Panc1 (cell line): ENCODE data around the gene SLC12A5. TPM values are rescaled to one million over a fixed set of nuclear protein-coding genes. Genes with fewer than 3 reads are reported as not detected.

Experiments used
- ATAC-seq: fragments of 200-7000 bp; cut with Tn5 transposase; 2 replicates; pipeline ENCODE4 v1.9.1; 2020; ENCODE audit warnings: mild to moderate bottlenecking, moderate library complexity
- BruUV-seq: library from RNA; stranded (reverse); fragments of 400-500 nt; replicated peaks from 2 replicates; lab custom pipeline; 2021; lab: Mats Ljungman, UMichigan
- CTCF ChIA-PET: fragments of 300-600 bp; sonication (Branson Sonifier 250); formaldehyde crosslinking; loops from one replicate; lab custom pipeline; 2022; ENCODE audit warnings: antibody characterized with exemption; lab: Charles Lee
- POLR2A ChIA-PET: fragments of 300-600 bp; sonication (Branson Sonifier 250); formaldehyde crosslinking; loops from one replicate; lab custom pipeline; 2022; ENCODE audit warnings: antibody characterized with exemption; lab: Charles Lee
- DNase-seq: peaks from one replicate; pipeline ENCODE4 v3.0.0-alpha.2; 2010; ENCODE audit warnings: low read depth, low spot score
- H3K27ac ChIP-seq: 2 replicates; pipeline ENCODE4 v1.5.1; 2011; ENCODE audit warnings: mild to moderate bottlenecking, low read length, inconsistent platforms
- H3K27me3 ChIP-seq: fragments of 200-500 bp; sonication (Bioruptor generic); 2 replicates; pipeline ENCODE4 v1.6.0; 2014; ENCODE audit warnings: low read length, inconsistent platforms; ENCODE audit not compliant: control insufficient read depth, insufficient read depth
- H3K36me3 ChIP-seq: fragments of 200-500 bp; sonication (Bioruptor generic); 2 replicates; pipeline ENCODE4 v1.5.1; 2014; ENCODE audit warnings: inconsistent platforms, mild to moderate bottlenecking, low read length, moderate library complexity; ENCODE audit not compliant: control insufficient read depth, insufficient read depth
- H3K4me1 ChIP-seq: 2 replicates; pipeline ENCODE4 v1.5.1; 2011; ENCODE audit warnings: inconsistent platforms, mild to moderate bottlenecking, low read length, moderate library complexity; ENCODE audit not compliant: control insufficient read depth, insufficient read depth
- H3K4me3 ChIP-seq, 2 experiments: 2 replicates each; pipeline ENCODE4 v1.5.1; 2011 to 2012; ENCODE audit warnings: low read depth in 2 of 2, low read length in 2 of 2, mild to moderate bottlenecking in 2 of 2, inconsistent platforms in 1 of 2, moderate library complexity in 1 of 2
- H3K9me3 ChIP-seq: fragments of 200-500 bp; sonication (Bioruptor generic); 2 replicates; pipeline ENCODE4 v1.5.1; 2014; ENCODE audit warnings: low read depth, mild to moderate bottlenecking, inconsistent platforms, low read length, moderate library complexity; ENCODE audit not compliant: control insufficient read depth, insufficient read depth
- POLR2AphosphoS5 ChIP-seq: IDR thresholded peaks from 2 replicates; pipeline ENCODE4 v1.6.1; 2012; ENCODE audit warnings: mild to moderate bottlenecking, low read depth, low read length, moderate library complexity
- SIN3A ChIP-seq: IDR thresholded peaks from 2 replicates; pipeline ENCODE4 v1.6.1; 2012; ENCODE audit warnings: low read depth, mild to moderate bottlenecking, low read length, moderate library complexity, borderline replicate concordance; ENCODE audit not compliant: insufficient read depth
- TCF7L2 ChIP-seq: IDR thresholded peaks from 2 replicates; pipeline ENCODE4 v1.6.1; 2011; ENCODE audit warnings: mild to moderate bottlenecking, low read depth, low read length, inconsistent platforms
- in situ Hi-C: cut with HindIII; loops from 2 replicates; pipeline ENCODE4 v1.10.0; 2016; ENCODE audit warnings: low sequenced_read_pairs, low pct_unique_long_range_greater_than_20kb
- intact Hi-C: fragments of 100-400 bp; cut with micrococcal nuclease; formaldehyde crosslinking; loops from one replicate; pipeline ENCODE4 v1.10.0; 2022; ENCODE audit not compliant: unreplicated experiment
- total RNA-seq: library from RNA; stranded (reverse); gene quantifications from one replicate; pipeline ENCODE4 v1.2.1, GENCODE V29; 2021; ENCODE audit not compliant: unreplicated experiment
- TF ChIP-seq, protein P1 (sequence below): fragments of 450-650 bp; IDR thresholded peaks from 2 replicates; pipeline ENCODE4 v1.5.1; 2017; ENCODE audit warnings: mild to moderate bottlenecking
- TF ChIP-seq, protein P2 (sequence below), 2 experiments: IDR thresholded peaks; 2 replicates each; pipeline ENCODE4 v1.6.1; 2011 to 2012; ENCODE audit warnings: low read depth in 2 of 2, control low read depth in 1 of 2, low read length in 1 of 2, mild to moderate bottlenecking in 1 of 2, moderate library complexity in 1 of 2; ENCODE audit not compliant: insufficient read depth in 1 of 2

SLC12A5 gene
- total RNA-seq, 1 experiment from 2014 or later, result 11.8 TPM

GRCh38 chr20:46035713-46036112, 6.7 kb downstream of the SLC12A5 start:
- intact Hi-C loops, result no loop called here
- ChIA-PET POLR2A (no interaction called here), CTCF (interaction anchor here (0.5 kb wide), 1 partner anchor 44 kb away, joined by 10 read pairs; no protein-coding TSS in a partner anchor)
- TF ChIP-seq, protein P1, sequence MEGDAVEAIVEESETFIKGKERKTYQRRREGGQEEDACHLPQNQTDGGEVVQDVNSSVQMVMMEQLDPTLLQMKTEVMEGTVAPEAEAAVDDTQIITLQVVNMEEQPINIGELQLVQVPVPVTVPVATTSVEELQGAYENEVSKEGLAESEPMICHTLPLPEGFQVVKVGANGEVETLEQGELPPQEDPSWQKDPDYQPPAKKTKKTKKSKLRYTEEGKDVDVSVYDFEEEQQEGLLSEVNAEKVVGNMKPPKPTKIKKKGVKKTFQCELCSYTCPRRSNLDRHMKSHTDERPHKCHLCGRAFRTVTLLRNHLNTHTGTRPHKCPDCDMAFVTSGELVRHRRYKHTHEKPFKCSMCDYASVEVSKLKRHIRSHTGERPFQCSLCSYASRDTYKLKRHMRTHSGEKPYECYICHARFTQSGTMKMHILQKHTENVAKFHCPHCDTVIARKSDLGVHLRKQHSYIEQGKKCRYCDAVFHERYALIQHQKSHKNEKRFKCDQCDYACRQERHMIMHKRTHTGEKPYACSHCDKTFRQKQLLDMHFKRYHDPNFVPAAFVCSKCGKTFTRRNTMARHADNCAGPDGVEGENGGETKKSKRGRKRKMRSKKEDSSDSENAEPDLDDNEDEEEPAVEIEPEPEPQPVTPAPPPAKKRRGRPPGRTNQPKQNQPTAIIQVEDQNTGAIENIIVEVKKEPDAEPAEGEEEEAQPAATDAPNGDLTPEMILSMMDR, result no peak
- TF ChIP-seq SIN3A, result no peak
- TF ChIP-seq POLR2AphosphoS5, result no peak
- TF ChIP-seq, protein P2, sequence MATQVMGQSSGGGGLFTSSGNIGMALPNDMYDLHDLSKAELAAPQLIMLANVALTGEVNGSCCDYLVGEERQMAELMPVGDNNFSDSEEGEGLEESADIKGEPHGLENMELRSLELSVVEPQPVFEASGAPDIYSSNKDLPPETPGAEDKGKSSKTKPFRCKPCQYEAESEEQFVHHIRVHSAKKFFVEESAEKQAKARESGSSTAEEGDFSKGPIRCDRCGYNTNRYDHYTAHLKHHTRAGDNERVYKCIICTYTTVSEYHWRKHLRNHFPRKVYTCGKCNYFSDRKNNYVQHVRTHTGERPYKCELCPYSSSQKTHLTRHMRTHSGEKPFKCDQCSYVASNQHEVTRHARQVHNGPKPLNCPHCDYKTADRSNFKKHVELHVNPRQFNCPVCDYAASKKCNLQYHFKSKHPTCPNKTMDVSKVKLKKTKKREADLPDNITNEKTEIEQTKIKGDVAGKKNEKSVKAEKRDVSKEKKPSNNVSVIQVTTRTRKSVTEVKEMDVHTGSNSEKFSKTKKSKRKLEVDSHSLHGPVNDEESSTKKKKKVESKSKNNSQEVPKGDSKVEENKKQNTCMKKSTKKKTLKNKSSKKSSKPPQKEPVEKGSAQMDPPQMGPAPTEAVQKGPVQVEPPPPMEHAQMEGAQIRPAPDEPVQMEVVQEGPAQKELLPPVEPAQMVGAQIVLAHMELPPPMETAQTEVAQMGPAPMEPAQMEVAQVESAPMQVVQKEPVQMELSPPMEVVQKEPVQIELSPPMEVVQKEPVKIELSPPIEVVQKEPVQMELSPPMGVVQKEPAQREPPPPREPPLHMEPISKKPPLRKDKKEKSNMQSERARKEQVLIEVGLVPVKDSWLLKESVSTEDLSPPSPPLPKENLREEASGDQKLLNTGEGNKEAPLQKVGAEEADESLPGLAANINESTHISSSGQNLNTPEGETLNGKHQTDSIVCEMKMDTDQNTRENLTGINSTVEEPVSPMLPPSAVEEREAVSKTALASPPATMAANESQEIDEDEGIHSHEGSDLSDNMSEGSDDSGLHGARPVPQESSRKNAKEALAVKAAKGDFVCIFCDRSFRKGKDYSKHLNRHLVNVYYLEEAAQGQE (IDR thresholded peaks at IDR 0.05; ENCODE audit: insufficient read depth in 1 of 2, low read depth in 2 of 2, low read length in 1 of 2), result no peak
- no peak for TF ChIP-seq TCF7L2
- no peak for ATAC-seq
- H3K27ac ChIP-seq, result no peak overlapping the region
- H3K4me3 ChIP-seq, result no peak overlapping the region
- BruUV-seq, result no TSS peak
- no peaks in the 10 kb centered on the region for H3K9me3 ChIP-seq
- no peaks in the 10 kb centered on the region for H3K36me3 ChIP-seq
- H3K27me3 ChIP-seq, result peaks cover 24% of the 10 kb centered on the region
- H3K4me1 ChIP-seq, result no peaks in the 10 kb centered on the region; the same call in 1 of the 2 replicates
- in situ Hi-C loops, result no loop called here
- DNase-seq, result no peak

GRCh38 chr20:46036370-46036769, 7.4 kb downstream of the SLC12A5 start:
- H3K27me3 ChIP-seq, result peaks cover 19% of the 10 kb centered on the region
- in situ Hi-C loops, result no loop called here
- TF ChIP-seq SIN3A, result no peak
- H3K27ac ChIP-seq, result no peak overlapping the region
- H3K9me3 ChIP-seq, result no peaks in the 10 kb centered on the region
- H3K4me3 ChIP-seq, result no peak overlapping the region
- no peaks in the 10 kb centered on the region; the same call in 1 of the 2 replicates for H3K4me1 ChIP-seq
- intact Hi-C loops, result no loop called here
- DNase-seq, result no peak
- POLR2A ChIA-PET, result no interaction called here
- CTCF ChIA-PET, result no interaction called here
- no TSS peak for BruUV-seq
- ATAC-seq, result no peak
- no peaks in the 10 kb centered on the region for H3K36me3 ChIP-seq

DNA sequence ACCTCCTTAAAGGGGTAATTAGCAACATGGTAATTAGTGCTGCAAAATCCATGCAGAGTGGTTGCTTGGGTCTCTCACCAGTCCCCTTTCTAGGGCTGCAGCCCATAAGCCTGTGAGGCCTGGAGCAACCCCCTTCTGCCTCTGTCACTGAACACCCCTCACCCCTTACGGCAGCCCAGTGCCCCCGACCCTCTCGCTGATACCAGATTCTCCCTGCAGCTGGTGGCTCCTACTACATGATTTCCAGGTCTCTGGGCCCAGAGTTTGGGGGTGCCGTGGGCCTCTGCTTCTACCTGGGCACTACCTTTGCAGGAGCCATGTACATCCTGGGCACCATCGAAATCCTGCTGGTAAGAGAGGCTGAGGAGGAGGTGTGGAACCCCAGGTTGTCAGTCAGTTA, 8.0 kb downstream of the SLC12A5 start:
- intact Hi-C loops, result no loop called here

More for the DNA sequence above, 8.0 kb downstream of the SLC12A5 start:
- DNase-seq, result no peak
- ChIA-PET POLR2A (no interaction called here), CTCF (no interaction called here)
- Histone ChIP-seq H3K27ac (no peak overlapping the region), H3K36me3 (no peaks in the 10 kb centered on the region), H3K27me3 (peaks cover 16% of the 10 kb centered on the region), H3K4me3 (no peak overlapping the region), H3K9me3 (no peaks in the 10 kb centered on the region), H3K4me1 (no peaks in the 10 kb centered on the region; the same call in 1 of the 2 replicates)
- TF ChIP-seq POLR2AphosphoS5, result no peak
- TF ChIP-seq TCF7L2, result no peak
- TF ChIP-seq, protein P2 (IDR thresholded peaks at IDR 0.05; ENCODE audit: insufficient read depth in 1 of 2, low read depth in 2 of 2, low read length in 1 of 2), result no peak
- no peak for TF ChIP-seq SIN3A
- TF ChIP-seq, protein P1, result no peak
- in situ Hi-C loops, result no loop called here
- BruUV-seq, result no TSS peak
- no peak for ATAC-seq
